HCT116 (cell line): Measurements from ENCODE around the gene DCP2. TPM values are rescaled to one million over a fixed set of nuclear protein-coding genes. Genes with fewer than 3 reads are reported as not detected.

Experiments
- ATAC-seq: fragments of 200-7000 bp; cut with Tn5 transposase; 2 replicates; pipeline ENCODE4 v1.9.1; 2020; ENCODE audit warnings: mild to moderate bottlenecking, moderate library complexity
- BruUV-seq: library from RNA; stranded (reverse); fragments of 400-500 nt; replicated peaks from 2 replicates; lab custom pipeline; 2021; lab: Mats Ljungman, UMichigan
- CTCF ChIA-PET: fragments of 300-600 bp; sonication (Branson Sonifier 250); formaldehyde crosslinking; loops from one replicate; lab custom pipeline; 2021; ENCODE audit warnings: antibody characterized with exemption; lab: Charles Lee
- POLR2A ChIA-PET: fragments of 300-600, 350-600 bp; sonication (Branson Sonifier 250); formaldehyde crosslinking; loops from one replicate; lab custom pipeline; 2021; ENCODE audit warnings: antibody characterized with exemption; lab: Charles Lee
- RAD21 ChIA-PET, 2 experiments: fragments of 300-600 bp; sonication (Branson Sonifier 250); formaldehyde crosslinking; loops; one replicate each; lab custom pipeline; 2023; ENCODE audit warnings: low total read pairs in 2 of 2; ENCODE audit not compliant: uncharacterized antibody in 2 of 2, unreplicated experiment in 2 of 2, low non-redundant PET in 1 of 2; lab: Charles Lee
- DNase-seq: peaks from one replicate; pipeline ENCODE4 v3.0.0-alpha.2; 2010; ENCODE audit warnings: low read depth, low spot score
- H2AFZ ChIP-seq: fragments of 200-600 bp; shearing (Covaris generic), sonication (generic); 2 replicates; pipeline ENCODE4 v1.6.1; 2017; ENCODE audit warnings: low read depth, mixed run types, mixed read lengths, antibody characterized with exemption, low read length; ENCODE audit not compliant: poor library complexity, severe bottlenecking
- H3K27ac ChIP-seq: 2 replicates; pipeline ENCODE4 v1.5.1; 2012; ENCODE audit warnings: low read depth, low read length
- H3K27me3 ChIP-seq: fragments of 200-600 bp; sonication (generic); 2 replicates; pipeline ENCODE4 v1.6.1; 2016; ENCODE audit warnings: mixed run types, low read length, mixed read lengths; ENCODE audit not compliant: insufficient read depth
- H3K36me3 ChIP-seq, 2 experiments: fragments of 200-500 bp in 1 of 2; fragments of 200-600 bp in 1 of 2; sonication (Bioruptor generic) in 1 of 2; sonication (generic) in 1 of 2; 2 replicates each; pipeline versions ENCODE4 v1.5.1 to v1.6.1; 2014 to 2016; ENCODE audit warnings: low read length in 2 of 2, inconsistent platforms in 1 of 2, mixed read lengths in 1 of 2, mixed run types in 1 of 2; ENCODE audit not compliant: insufficient read depth in 2 of 2, control insufficient read depth in 1 of 2
- H3K4me1 ChIP-seq, 2 experiments: fragments of 200-600 bp in 1 of 2; sonication (generic) in 1 of 2; 2 replicates each; pipeline versions ENCODE4 v1.5.1 to v1.6.1; 2012 to 2017; ENCODE audit warnings: low read length in 2 of 2, inconsistent platforms in 1 of 2, mild to moderate bottlenecking in 1 of 2, mixed read lengths in 1 of 2, mixed run types in 1 of 2, moderate library complexity in 1 of 2; ENCODE audit not compliant: insufficient read depth in 2 of 2, control insufficient read depth in 1 of 2
- H3K4me2 ChIP-seq: fragments of 200-600 bp; sonication (generic); 2 replicates; pipeline ENCODE4 v1.6.1; 2017; ENCODE audit warnings: mixed run types, low read length, mixed read lengths
- H3K4me3 ChIP-seq, 2 experiments: fragments of 200-600 bp in 1 of 2; sonication (generic) in 1 of 2; replicated peaks in 1 of 2; 2 replicates each; pipeline ENCODE4 v1.5.1; 2011 to 2016; ENCODE audit warnings: low read length in 2 of 2, control low read depth in 1 of 2, low read depth in 1 of 2, mild to moderate bottlenecking in 1 of 2, mixed read lengths in 1 of 2, mixed run types in 1 of 2
- H3K79me2 ChIP-seq: fragments of 200-600 bp; sonication (generic); 2 replicates; pipeline ENCODE4 v1.6.1; 2017; ENCODE audit warnings: mild to moderate bottlenecking, mixed run types, low read length, moderate library complexity, mixed read lengths; ENCODE audit not compliant: insufficient read depth
- H3K9ac ChIP-seq: fragments of 200-600 bp; sonication (generic); 2 replicates; pipeline ENCODE4 v1.6.1; 2016; ENCODE audit warnings: low read length, mixed read lengths
- H3K9me2 ChIP-seq: fragments of 200-600 bp; sonication (generic), shearing (Covaris generic); 2 replicates; pipeline ENCODE4 v1.6.1; 2017; ENCODE audit warnings: mixed run types, mild to moderate bottlenecking, moderate library complexity; ENCODE audit not compliant: insufficient read depth
- H3K9me3 ChIP-seq, 2 experiments: fragments of 200-500 bp in 1 of 2; fragments of 200-600 bp in 1 of 2; sonication (Bioruptor generic) in 1 of 2; sonication (generic) in 1 of 2; 2 replicates each; pipeline ENCODE4 v1.6.1; 2014 to 2017; ENCODE audit warnings: low read length in 2 of 2, mixed read lengths in 2 of 2, inconsistent platforms in 1 of 2, low read depth in 1 of 2, mild to moderate bottlenecking in 1 of 2, mixed run types in 1 of 2, moderate library complexity in 1 of 2; ENCODE audit not compliant: control insufficient read depth in 1 of 2, insufficient read depth in 1 of 2
- H4K20me1 ChIP-seq: fragments of 200-600 bp; sonication (generic), shearing (Covaris generic); 2 replicates; pipeline ENCODE4 v1.6.1; 2017; ENCODE audit warnings: mixed run types, mild to moderate bottlenecking, moderate library complexity; ENCODE audit not compliant: insufficient read depth
- EZH2 ChIP-seq: fragments of 200-600 bp; sonication (generic); IDR thresholded peaks from 2 replicates; pipeline ENCODE4 v1.6.1; 2017; ENCODE audit warnings: antibody characterized with exemption, mixed run types
- EZH2phosphoT487 ChIP-seq: fragments of 200-600 bp; IDR thresholded peaks from 2 replicates; pipeline ENCODE4 v1.6.1; 2018; ENCODE audit warnings: antibody characterized with exemption, borderline replicate concordance
- ZFX ChIP-seq: fragments of 450-650 bp; IDR thresholded peaks from 2 replicates; pipeline ENCODE4 v1.6.1; 2017
- ZNF274 ChIP-seq: fragments of 200-500 bp; sonication (Bioruptor generic); IDR thresholded peaks from 2 replicates; pipeline ENCODE4 v1.6.1; 2014; ENCODE audit warnings: mild to moderate bottlenecking, low read depth, low read length, inconsistent platforms
- intact Hi-C: fragments of 100-400 bp; cut with micrococcal nuclease; formaldehyde crosslinking; loops from 2 replicates; pipeline ENCODE4 v1.10.0; 2022
- total RNA-seq: library from RNA; stranded (reverse); gene quantifications from one replicate; pipeline ENCODE4 v1.2.1, GENCODE V29; 2021; ENCODE audit not compliant: unreplicated experiment
- TF ChIP-seq, protein P1 (sequence below): IDR thresholded peaks from 2 replicates; pipeline ENCODE4 v1.6.1; 2011; ENCODE audit warnings: mild to moderate bottlenecking, low read length, moderate library complexity; ENCODE audit not compliant: insufficient replicate concordance; ENCODE audit errors: extremely low read depth

The DCP2 gene
- total RNA-seq, 1 experiment from 2014 or later: 57.1 TPM

DNA sequence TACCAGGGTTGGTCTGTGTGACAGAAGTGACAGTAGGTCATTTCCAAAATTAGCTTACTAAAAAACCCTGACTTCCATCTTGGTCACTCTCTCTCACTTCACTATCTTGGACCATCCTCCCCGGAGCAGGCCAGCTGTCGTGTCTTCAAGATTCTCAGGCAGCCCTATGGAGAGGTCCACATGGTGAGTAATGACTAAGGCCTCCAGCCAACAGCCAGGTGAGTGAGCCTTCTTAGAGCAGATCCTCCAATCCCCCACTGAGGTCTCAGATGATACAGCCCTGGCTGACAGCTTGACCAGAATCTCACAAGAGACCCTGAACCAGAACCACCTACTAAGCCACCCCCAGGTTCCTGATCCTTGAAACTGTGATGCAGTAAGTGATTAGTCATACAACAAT, 92.0 kb downstream of the DCP2 start:
- TF ChIP-seq ZFX (no peak), EZH2phosphoT487 (no peak), ZNF274 (no peak), EZH2 (no peak)
- TF ChIP-seq, protein P1, sequence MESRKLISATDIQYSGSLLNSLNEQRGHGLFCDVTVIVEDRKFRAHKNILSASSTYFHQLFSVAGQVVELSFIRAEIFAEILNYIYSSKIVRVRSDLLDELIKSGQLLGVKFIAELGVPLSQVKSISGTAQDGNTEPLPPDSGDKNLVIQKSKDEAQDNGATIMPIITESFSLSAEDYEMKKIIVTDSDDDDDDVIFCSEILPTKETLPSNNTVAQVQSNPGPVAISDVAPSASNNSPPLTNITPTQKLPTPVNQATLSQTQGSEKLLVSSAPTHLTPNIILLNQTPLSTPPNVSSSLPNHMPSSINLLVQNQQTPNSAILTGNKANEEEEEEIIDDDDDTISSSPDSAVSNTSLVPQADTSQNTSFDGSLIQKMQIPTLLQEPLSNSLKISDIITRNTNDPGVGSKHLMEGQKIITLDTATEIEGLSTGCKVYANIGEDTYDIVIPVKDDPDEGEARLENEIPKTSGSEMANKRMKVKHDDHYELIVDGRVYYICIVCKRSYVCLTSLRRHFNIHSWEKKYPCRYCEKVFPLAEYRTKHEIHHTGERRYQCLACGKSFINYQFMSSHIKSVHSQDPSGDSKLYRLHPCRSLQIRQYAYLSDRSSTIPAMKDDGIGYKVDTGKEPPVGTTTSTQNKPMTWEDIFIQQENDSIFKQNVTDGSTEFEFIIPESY: no peak
- ChIA-PET CTCF (no interaction called here), POLR2A (no interaction called here), RAD21 (no interaction called here)
- Histone ChIP-seq H2AFZ (no peak overlapping the region), H3K4me3 (no peak overlapping the region), H3K36me3 (no peaks in the 10 kb centered on the region), H3K9me3 (no peaks in the 10 kb centered on the region), H4K20me1 (no peaks in the 10 kb centered on the region), H3K27ac (no peak overlapping the region), H3K9me2 (no peaks in the 10 kb centered on the region), H3K27me3 (no peaks in the 10 kb centered on the region), H3K4me2 (no peak overlapping the region), H3K9ac (no peak overlapping the region), H3K79me2 (no peaks in the 10 kb centered on the region), H3K4me1 (peaks cover 4 to 5% of the 10 kb centered on the region in 2 experiments; a peak in 2 of 4 replicates)
- BruUV-seq: no TSS peak
- DNase-seq: no peak
- intact Hi-C loops: no loop called here
- no peak for ATAC-seq

Other genes starting within 250 kb of the DCP2 start
- 24.0 TPM for gene APC, start 238.9 kb upstream of the DCP2 start, total RNA-seq
- gene SRP19, start 115.5 kb upstream of the DCP2 start, total RNA-seq: 45.3 TPM
- gene REEP5, start 54.6 kb upstream of the DCP2 start, total RNA-seq: 71.7 TPM